Measurements from ENCODE around the gene ARL13B.

- no peak for TF ChIP-seq POLR2A (IDR thresholded peaks at IDR 0.05)
- no peak for TF ChIP-seq EP300 (IDR thresholded peaks at IDR 0.05)
Observed at GRCh38 chr3:93962798-93963197, 17.2 kb upstream of the ARL13B start.

Data from ovary (tissue), 1 donor.